Activated gamma-delta T cell (primary cell): Measurements from ENCODE around the gene LIPC.

Experiments used
- DNase-seq: peaks from one replicate; lab custom pipeline; 2025; lab: John Stamatoyannopoulos, UW
- total RNA-seq, 2 donors: gene quantifications; one replicate each; lab custom pipeline; 2026; lab: John Stamatoyannopoulos, UW

Gene LIPC
- total RNA-seq = 0.51 to 0.70 reads per million in 2 donors

GRCh38 chr15:58431221-58432149 is at the start of gene LIPC:
LIPC (plus strand) TSS chr15:58431991; CDS start chr15:58432033, 42 bp downstream.
- DNase-seq = no peak

- DNase-seq = no peak
These were observed 47.9 kb upstream of the LIPC start for GRCh38 chr15:58383876-58384275.

- no peak for DNase-seq
These were observed 47.1 kb upstream of the LIPC start for GRCh38 chr15:58384667-58385066.

GRCh38 chr15:58386081-58386480 is 45.7 kb upstream of the LIPC start:
- no peak for DNase-seq

- DNase-seq = no peak
These were observed 45.1 kb upstream of the LIPC start for GRCh38 chr15:58386641-58387040.

- DNase-seq = no peak
These were observed 44.7 kb upstream of the LIPC start for GRCh38 chr15:58387130-58387529.

GRCh38 chr15:58388211-58388610 is 43.6 kb upstream of the LIPC start:
- DNase-seq = no peak

GRCh38 chr15:58390118-58390517 is 41.7 kb upstream of the LIPC start:
- DNase-seq = no peak

GRCh38 chr15:58390655-58391054 is 41.1 kb upstream of the LIPC start:
- DNase-seq = no peak

GRCh38 chr15:58391088-58391487 is 40.7 kb upstream of the LIPC start:
- DNase-seq = no peak

- DNase-seq = no peak
These were observed 39.6 kb upstream of the LIPC start for GRCh38 chr15:58392141-58392540.

- DNase-seq = no peak
These were observed 39.1 kb upstream of the LIPC start for GRCh38 chr15:58392611-58393161.

GRCh38 chr15:58393241-58393662 is 38.5 kb upstream of the LIPC start:
- no peak for DNase-seq

- DNase-seq = no peak
These were observed 35.6 kb upstream of the LIPC start for GRCh38 chr15:58396181-58396580.

- no peak for DNase-seq
These were observed 33.7 kb upstream of the LIPC start for GRCh38 chr15:58398071-58398470.

GRCh38 chr15:58398643-58399042 is 33.1 kb upstream of the LIPC start:
- DNase-seq = no peak

- DNase-seq = no peak
These were observed 32.1 kb upstream of the LIPC start for GRCh38 chr15:58399739-58400138.

- no peak for DNase-seq
These were observed 30.5 kb upstream of the LIPC start for GRCh38 chr15:58401276-58401675.

- DNase-seq = no peak
These were observed 29.7 kb upstream of the LIPC start for GRCh38 chr15:58401991-58402649.

GRCh38 chr15:58403581-58403980 is 28.2 kb upstream of the LIPC start:
- DNase-seq = no peak

GRCh38 chr15:58404020-58404419 is 27.8 kb upstream of the LIPC start:
- DNase-seq = no peak

GRCh38 chr15:58404722-58405121 is 27.1 kb upstream of the LIPC start:
- DNase-seq = no peak

GRCh38 chr15:58405865-58406264 is 25.9 kb upstream of the LIPC start:
- DNase-seq = no peak
